Measurements from ENCODE around the gene OVAAL.

- no peak for TF ChIP-seq EZH2 (IDR thresholded peaks at IDR 0.05; ENCODE audit: borderline replicate concordance, low read length)
- TF ChIP-seq, protein P1, sequence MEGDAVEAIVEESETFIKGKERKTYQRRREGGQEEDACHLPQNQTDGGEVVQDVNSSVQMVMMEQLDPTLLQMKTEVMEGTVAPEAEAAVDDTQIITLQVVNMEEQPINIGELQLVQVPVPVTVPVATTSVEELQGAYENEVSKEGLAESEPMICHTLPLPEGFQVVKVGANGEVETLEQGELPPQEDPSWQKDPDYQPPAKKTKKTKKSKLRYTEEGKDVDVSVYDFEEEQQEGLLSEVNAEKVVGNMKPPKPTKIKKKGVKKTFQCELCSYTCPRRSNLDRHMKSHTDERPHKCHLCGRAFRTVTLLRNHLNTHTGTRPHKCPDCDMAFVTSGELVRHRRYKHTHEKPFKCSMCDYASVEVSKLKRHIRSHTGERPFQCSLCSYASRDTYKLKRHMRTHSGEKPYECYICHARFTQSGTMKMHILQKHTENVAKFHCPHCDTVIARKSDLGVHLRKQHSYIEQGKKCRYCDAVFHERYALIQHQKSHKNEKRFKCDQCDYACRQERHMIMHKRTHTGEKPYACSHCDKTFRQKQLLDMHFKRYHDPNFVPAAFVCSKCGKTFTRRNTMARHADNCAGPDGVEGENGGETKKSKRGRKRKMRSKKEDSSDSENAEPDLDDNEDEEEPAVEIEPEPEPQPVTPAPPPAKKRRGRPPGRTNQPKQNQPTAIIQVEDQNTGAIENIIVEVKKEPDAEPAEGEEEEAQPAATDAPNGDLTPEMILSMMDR (conservative IDR thresholded peaks at IDR 0.05 in 1 of 2, IDR thresholded peaks at IDR 0.05 in 1 of 2; ENCODE audit: extremely low read depth in 1 of 2, insufficient read depth in 1 of 2, low read depth in 1 of 2, low read length in 2 of 2) = peak; percentile 75 to 80
These were observed 42.8 kb upstream of the OVAAL start for GRCh38 chr1:180515857-180516388.

Data from mammary epithelial cell (primary cell).